Trophoblast cell (in vitro differentiated cells and primary cell): ENCODE data around the gene SCFD2.

ENCODE experiments used
- DNase-seq, 2 donors: peaks; one replicate each; pipeline ENCODE4 v3.0.0-alpha.2; 2016
- H2AFZ ChIP-seq: 2 replicates; pipeline ENCODE4 v1.6.1; 2013; ENCODE audit warnings: low read length, moderate library complexity, mild to moderate bottlenecking; ENCODE audit not compliant: insufficient read depth, poor library complexity
- H2AK5ac ChIP-seq: 2 replicates; pipeline ENCODE4 v1.6.1; 2013; ENCODE audit warnings: mild to moderate bottlenecking, low read length
- H2BK120ac ChIP-seq: 2 replicates; pipeline ENCODE4 v1.6.1; 2013; ENCODE audit warnings: low read length, mild to moderate bottlenecking, moderate library complexity; ENCODE audit not compliant: insufficient read depth, poor library complexity
- H2BK12ac ChIP-seq: 2 replicates; pipeline ENCODE4 v1.6.1; 2013; ENCODE audit warnings: mild to moderate bottlenecking, low read length, moderate library complexity
- H2BK5ac ChIP-seq: 2 replicates; pipeline ENCODE4 v1.6.1; 2013; ENCODE audit warnings: low read length, low read depth, moderate library complexity, mild to moderate bottlenecking; ENCODE audit not compliant: poor library complexity
- H3K14ac ChIP-seq: 2 replicates; pipeline ENCODE4 v1.6.1; 2013; ENCODE audit warnings: mild to moderate bottlenecking, low read length
- H3K18ac ChIP-seq: 2 replicates; pipeline ENCODE4 v1.6.1; 2013; ENCODE audit warnings: mild to moderate bottlenecking, low read length
- H3K23ac ChIP-seq: 2 replicates; pipeline ENCODE4 v1.6.1; 2013; ENCODE audit warnings: low read length
- H3K27ac ChIP-seq: 2 replicates; pipeline ENCODE4 v1.5.1; 2013; ENCODE audit warnings: low read depth, mild to moderate bottlenecking, inconsistent platforms, low read length, moderate library complexity
- H3K27me3 ChIP-seq: 2 replicates; pipeline ENCODE4 v1.6.1; 2013; ENCODE audit warnings: inconsistent platforms, mild to moderate bottlenecking, low read length, moderate library complexity; ENCODE audit not compliant: insufficient read depth
- H3K36me3 ChIP-seq, 2 experiments: 1 replicate in 1 of 2; 2 replicates in 1 of 2; pipeline ENCODE4 v1.6.1; 2013; ENCODE audit warnings: low read length in 2 of 2, mild to moderate bottlenecking in 2 of 2, moderate library complexity in 1 of 2; ENCODE audit not compliant: insufficient read depth in 2 of 2, control insufficient read depth in 1 of 2
- H3K4ac ChIP-seq: 2 replicates; pipeline ENCODE4 v1.6.1; 2013; ENCODE audit warnings: low read depth, mild to moderate bottlenecking, low read length, moderate library complexity
- H3K4me1 ChIP-seq, 2 experiments: 1 replicate in 1 of 2; 2 replicates in 1 of 2; pipeline ENCODE4 v1.6.1; 2013; ENCODE audit warnings: low read length in 2 of 2, mild to moderate bottlenecking in 2 of 2, moderate library complexity in 1 of 2; ENCODE audit not compliant: insufficient read depth in 2 of 2, control insufficient read depth in 1 of 2
- H3K4me2 ChIP-seq: 2 replicates; pipeline ENCODE4 v1.6.1; 2013; ENCODE audit warnings: inconsistent platforms, mild to moderate bottlenecking, low read length, moderate library complexity
- H3K4me3 ChIP-seq: 2 replicates; pipeline ENCODE4 v1.5.1; 2013; ENCODE audit warnings: mild to moderate bottlenecking, low read depth, low read length, inconsistent platforms
- H3K79me1 ChIP-seq: one replicate; pipeline ENCODE4 v1.6.1; 2013; ENCODE audit warnings: low read length
- H3K79me2 ChIP-seq: 2 replicates; pipeline ENCODE4 v1.6.1; 2013; ENCODE audit warnings: low read length, mild to moderate bottlenecking; ENCODE audit not compliant: control insufficient read depth, insufficient read depth, poor library complexity
- H3K9ac ChIP-seq: 2 replicates; pipeline ENCODE4 v1.6.1; 2013; ENCODE audit warnings: mild to moderate bottlenecking, low read length
- H3K9me3 ChIP-seq: 2 replicates; pipeline ENCODE4 v1.6.1; 2013; ENCODE audit warnings: low read depth, mild to moderate bottlenecking, control low read depth, inconsistent platforms, low read length; ENCODE audit not compliant: insufficient read depth
- H4K12ac ChIP-seq: 2 replicates; pipeline ENCODE4 v1.6.1; 2013; ENCODE audit warnings: low read depth, mild to moderate bottlenecking, low read length, moderate library complexity
- H4K8ac ChIP-seq: 2 replicates; pipeline ENCODE4 v1.6.1; 2013; ENCODE audit warnings: low read depth, mild to moderate bottlenecking, low read length, moderate library complexity
- H4K91ac ChIP-seq: one replicate; pipeline ENCODE4 v1.6.1; 2013; ENCODE audit warnings: low read depth, mild to moderate bottlenecking, low read length, moderate library complexity
- WGBS: extraction: QIAGEN DNeasy Blood & Tissue Kit; methylation state at CpG from one replicate; pipeline ENCODE4 v1.1.7; 2013; ENCODE audit warnings: missing lambda C conversion rate; ENCODE audit not compliant: insufficient read length, insufficient coverage; ENCODE audit errors: extremely low coverage; 5-methylcytosine and 5-hydroxymethylcytosine counted together

SCFD2 gene

DNA sequence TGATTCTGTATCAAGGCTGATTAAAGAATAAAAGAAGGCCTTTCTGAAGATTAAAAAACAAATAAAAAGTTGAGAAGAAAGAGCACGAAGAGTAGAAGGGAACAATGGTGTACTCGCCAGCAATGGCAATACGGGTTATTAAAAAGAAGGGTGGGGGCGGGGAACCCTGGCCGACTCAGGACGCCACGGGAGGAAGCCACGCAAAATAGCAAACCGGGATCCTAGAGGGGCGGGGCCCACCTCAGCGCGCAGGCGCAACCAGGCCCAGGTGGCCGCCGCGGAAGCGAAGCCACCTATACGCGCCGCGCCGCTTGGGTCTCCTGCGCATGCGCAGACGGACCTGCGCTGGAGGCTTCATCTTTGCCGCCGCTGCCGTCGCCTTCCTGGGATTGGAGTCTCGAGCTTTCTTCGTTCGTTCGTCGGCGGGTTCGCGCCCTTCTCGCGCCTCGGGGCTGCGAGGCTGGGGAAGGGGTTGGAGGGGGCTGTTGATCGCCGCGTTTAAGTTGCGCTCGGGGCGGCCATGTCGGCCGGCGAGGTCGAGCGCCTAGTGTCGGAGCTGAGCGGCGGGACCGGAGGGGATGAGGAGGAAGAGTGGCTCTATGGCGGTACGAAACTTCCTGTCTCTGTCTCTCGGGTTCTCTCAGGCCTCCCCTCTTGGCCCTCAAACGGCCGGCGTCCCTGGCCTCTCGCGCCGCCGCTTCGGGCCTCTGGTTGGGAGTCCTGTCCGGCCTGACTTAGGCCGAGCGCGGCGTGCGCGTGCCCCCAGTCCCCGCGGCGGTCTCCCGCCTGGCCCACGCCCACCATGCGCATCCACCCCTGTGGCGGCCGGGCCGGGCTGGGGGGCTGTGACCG lies 11.7 kb upstream of the SCFD2 start, which contains the start of gene FIP1L1:
Gene FIP1L1, plus strand, starts transcription at position 323 of the 852 bp plus-strand sequence. Its CDS starts 198 bp downstream, at position 521.
- Histone ChIP-seq H3K18ac (peak within 1 kb of the TSS; percentile 79), H4K12ac (peak within 1 kb of the TSS; percentile 83), H2BK12ac (no peak within 1 kb of the TSS), H3K79me1 (peaks cover 9% of the 10 kb centered on the region), H3K23ac (no peak within 1 kb of the TSS), H2BK120ac (peak within 1 kb of the TSS; percentile 69), H3K14ac (peak within 1 kb of the TSS; percentile 78), H3K9me3 (no peaks in the 10 kb centered on the region), H3K4ac (peak within 1 kb of the TSS; percentile 77), H2AK5ac (no peak within 1 kb of the TSS), H2BK5ac (peak within 1 kb of the TSS; percentile 83), H4K8ac (peak within 1 kb of the TSS; percentile 92), H3K27ac (peak within 1 kb of the TSS; percentile 63), H3K36me3 (peaks cover 0 to 1% of the 10 kb centered on the region in 2 experiments), H4K91ac (peak within 1 kb of the TSS; percentile 83), H3K9ac (peak within 1 kb of the TSS; percentile 83), H3K79me2 (peaks cover 6% of the 10 kb centered on the region), H3K4me3 (peak within 1 kb of the TSS; percentile 85), H3K4me1 (peaks cover 0 to 3% of the 10 kb centered on the region in 2 experiments), H2AFZ (peak within 1 kb of the TSS; percentile 83), H3K4me2 (peak within 1 kb of the TSS; percentile 84), H3K27me3 (no peaks in the 10 kb centered on the region)
- DNase-seq: peak; percentile 96 to 99
- no CpG with 5 or more reads among the region's 85 CpGs for WGBS

DNA sequence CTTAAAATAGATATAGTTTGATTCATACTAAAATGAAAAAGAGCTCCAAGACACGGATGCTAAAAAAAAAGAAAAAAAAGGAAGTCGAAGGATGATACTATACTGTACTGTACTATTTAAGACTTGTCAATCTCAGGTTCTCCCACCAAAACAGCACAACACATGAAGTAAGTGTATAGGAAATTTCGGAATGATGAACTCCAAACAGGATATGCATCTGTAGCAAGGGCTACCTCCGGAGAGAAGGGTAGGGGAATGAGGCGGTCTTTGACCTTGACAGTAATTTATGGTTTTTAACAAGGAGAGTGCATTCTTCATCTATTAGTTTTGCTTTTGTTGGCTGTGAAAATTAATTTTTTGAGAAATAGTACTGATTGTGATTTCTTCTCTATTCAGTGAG lies 11.0 kb upstream of the SCFD2 start:
- peak overlapping the region; percentile 38 for H3K4me2 ChIP-seq
- H3K9me3 ChIP-seq: no peaks in the 10 kb centered on the region
- H3K23ac ChIP-seq: no peak overlapping the region
- no peak overlapping the region for H4K91ac ChIP-seq
- H3K36me3 ChIP-seq: peaks cover 0 to 1% of the 10 kb centered on the region in 2 experiments
- no peak overlapping the region for H3K18ac ChIP-seq
- peaks cover 9% of the 10 kb centered on the region for H3K79me1 ChIP-seq
- no peak overlapping the region for H4K12ac ChIP-seq
- H3K14ac ChIP-seq: no peak overlapping the region
- H2BK12ac ChIP-seq: no peak overlapping the region
- peak overlapping the region; percentile 45 for H2AFZ ChIP-seq
- peak overlapping the region; percentile 27 for H3K27ac ChIP-seq
- no peaks in the 10 kb centered on the region for H3K27me3 ChIP-seq
- no peak overlapping the region for H3K4me3 ChIP-seq
- H4K8ac ChIP-seq: peak overlapping the region; percentile 87
- peaks cover 0 to 3% of the 10 kb centered on the region in 2 experiments for H3K4me1 ChIP-seq
- no peak overlapping the region for H2AK5ac ChIP-seq
- no peak overlapping the region for H2BK5ac ChIP-seq
- H3K9ac ChIP-seq: no peak overlapping the region
- peaks cover 6% of the 10 kb centered on the region for H3K79me2 ChIP-seq
- WGBS: no CpG with 5 or more reads among the region's 5 CpGs
- DNase-seq: no peak
- no peak overlapping the region for H3K4ac ChIP-seq
- no peak overlapping the region for H2BK120ac ChIP-seq

DNA sequence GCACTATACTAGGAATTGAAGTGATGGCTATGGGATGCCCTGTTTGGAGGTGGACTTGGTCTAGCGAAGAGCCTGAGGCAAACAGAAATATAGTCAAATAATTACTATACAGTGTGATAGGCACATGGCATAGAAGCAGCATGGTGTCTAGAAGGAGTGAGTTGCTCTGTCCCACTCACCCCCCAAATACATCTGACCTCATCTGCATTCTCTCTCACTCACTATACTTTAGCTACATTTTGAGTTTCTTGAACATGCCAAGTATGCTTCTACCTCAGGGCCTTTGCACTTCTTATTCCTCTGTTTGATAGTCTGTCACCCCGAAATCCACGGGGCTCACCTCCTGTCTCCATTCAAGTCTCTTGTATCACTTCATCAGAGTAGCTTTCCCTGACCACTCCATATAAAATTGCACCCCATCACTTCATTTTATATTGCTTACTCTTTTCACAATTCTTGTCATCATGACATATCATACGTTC lies 9.0 kb upstream of the SCFD2 start:
- Histone ChIP-seq H3K4me1 (peaks cover 0 to 3% of the 10 kb centered on the region in 2 experiments), H3K14ac (no peak overlapping the region), H3K9me3 (no peaks in the 10 kb centered on the region), H3K18ac (no peak overlapping the region), H3K79me1 (peaks cover 9% of the 10 kb centered on the region), H4K91ac (peak overlapping the region; percentile 62), H2AK5ac (no peak overlapping the region), H2AFZ (no peak overlapping the region), H3K27me3 (no peaks in the 10 kb centered on the region), H2BK5ac (peak overlapping the region; percentile 47), H3K27ac (no peak overlapping the region), H2BK120ac (no peak overlapping the region), H4K8ac (no peak overlapping the region), H3K23ac (no peak overlapping the region), H4K12ac (no peak overlapping the region), H2BK12ac (peak overlapping the region; percentile 56), H3K4me2 (no peak overlapping the region), H3K4ac (no peak overlapping the region), H3K36me3 (no peaks in the 10 kb centered on the region), H3K79me2 (peaks cover 6% of the 10 kb centered on the region), H3K9ac (no peak overlapping the region), H3K4me3 (no peak overlapping the region)
- no peak for DNase-seq
- no CpG with 5 or more reads among the region's 4 CpGs for WGBS

DNA sequence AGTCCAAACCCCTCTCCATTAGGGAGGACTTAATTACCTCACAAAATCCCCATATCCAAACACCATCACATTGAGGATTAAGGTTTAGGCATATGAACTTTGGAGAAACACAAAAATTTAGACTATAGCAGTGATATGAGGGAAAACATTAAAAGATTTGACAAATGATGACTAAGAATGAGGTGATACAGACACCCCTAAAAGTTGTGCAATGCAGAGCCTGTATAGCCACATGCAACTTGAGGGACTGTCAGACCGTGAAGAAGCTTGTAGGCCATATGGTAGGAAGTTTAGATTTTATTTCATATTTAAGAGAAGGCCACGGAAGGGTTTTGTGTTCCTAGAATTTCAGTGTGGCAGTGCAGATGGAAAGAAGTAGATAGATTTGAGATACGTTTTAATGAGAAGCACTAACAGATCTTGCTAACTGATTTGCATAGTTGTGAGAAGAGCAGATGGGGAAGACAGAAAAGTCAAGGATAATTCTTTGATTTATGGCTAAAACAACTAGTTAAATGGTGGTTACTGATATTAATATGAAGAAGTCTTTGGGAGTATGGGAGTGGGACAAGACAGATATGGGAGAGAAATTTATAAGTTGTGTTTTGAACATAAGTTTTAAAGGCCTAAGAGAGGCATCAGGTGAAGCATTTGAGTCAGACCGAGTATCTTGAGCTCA lies 6.1 kb upstream of the SCFD2 start:
- no peak overlapping the region for H4K91ac ChIP-seq
- no peak overlapping the region for H3K14ac ChIP-seq
- no peak overlapping the region for H3K4me3 ChIP-seq
- no peak overlapping the region for H2AK5ac ChIP-seq
- H3K4me1 ChIP-seq: peaks cover 0 to 2% of the 10 kb centered on the region in 2 experiments
- no peak overlapping the region for H3K18ac ChIP-seq
- no peak for DNase-seq
- no peak overlapping the region for H4K8ac ChIP-seq
- no peaks in the 10 kb centered on the region for H3K36me3 ChIP-seq
- no peaks in the 10 kb centered on the region for H3K79me2 ChIP-seq
- H3K9ac ChIP-seq: no peak overlapping the region
- no peaks in the 10 kb centered on the region for H3K27me3 ChIP-seq
- H2BK12ac ChIP-seq: no peak overlapping the region
- H4K12ac ChIP-seq: no peak overlapping the region
- no peak overlapping the region for H3K23ac ChIP-seq
- no peak overlapping the region for H2BK5ac ChIP-seq
- no peak overlapping the region for H2AFZ ChIP-seq
- no CpG with 5 or more reads among the region's 4 CpGs for WGBS
- H3K9me3 ChIP-seq: no peaks in the 10 kb centered on the region
- H3K27ac ChIP-seq: no peak overlapping the region
- no peak overlapping the region for H3K4me2 ChIP-seq
- no peak overlapping the region for H3K4ac ChIP-seq
- peaks cover 3% of the 10 kb centered on the region for H3K79me1 ChIP-seq
- no peak overlapping the region for H2BK120ac ChIP-seq
